ENCODE measurements around the gene SMIM32. TPM values are rescaled to one million over a fixed set of nuclear protein-coding genes. Genes with fewer than 3 reads are reported as not detected.

SMIM32 gene
- total RNA-seq, 6 donors from 2014 or later: not detected

- peaks cover 0 to 4% (median 0%) of the 10 kb centered on the region in 4 donors for H3K9me3 ChIP-seq
- no peaks in the 10 kb centered on the region for H3K36me3 ChIP-seq
- ATAC-seq (ENCODE audit: low FRiP score in 2 of 2) (no peak), DNase-seq (peak in 1 of 2 donors; percentile 42)
- H3K4me3 ChIP-seq: no peak overlapping the region
- WGBS, 2 donors: 84 to 87% methylated on average over 12 to 14 of the region's 14 CpGs
- TF ChIP-seq EP300 (IDR thresholded peaks at IDR 0.05): no peak
- no peak for TF ChIP-seq POLR2AphosphoS5 (IDR thresholded peaks at IDR 0.05)
- TF ChIP-seq POLR2A (IDR thresholded peaks at IDR 0.05): no peak
- no peak for TF ChIP-seq CTCF (IDR thresholded peaks at IDR 0.05)
- H3K27me3 ChIP-seq: no peaks in the 10 kb centered on the region
- H3K4me1 ChIP-seq: no peaks in the 10 kb centered on the region
- H3K27ac ChIP-seq: no peak overlapping the region
These were observed 16.5 kb upstream of the SMIM32 start for GRCh38 chr5:136209346-136209910.

GRCh38 chr5:136208916-136209315 is 16.0 kb upstream of the SMIM32 start:
- WGBS, 2 donors: 59 to 69% methylated on average over 3 of the region's 3 CpGs
- ATAC-seq (ENCODE audit: low FRiP score in 2 of 2) (no peak), DNase-seq (no peak)
- H3K4me3 ChIP-seq: no peak overlapping the region
- TF ChIP-seq CTCF (IDR thresholded peaks at IDR 0.05) (no peak), EP300 (IDR thresholded peaks at IDR 0.05) (no peak), POLR2AphosphoS5 (IDR thresholded peaks at IDR 0.05) (no peak), POLR2A (IDR thresholded peaks at IDR 0.05) (no peak)
- H3K27ac ChIP-seq: no peak overlapping the region
- H3K9me3 ChIP-seq: peaks cover 0 to 4% (median 0%) of the 10 kb centered on the region in 4 donors
- no peaks in the 10 kb centered on the region for H3K4me1 ChIP-seq
- no peaks in the 10 kb centered on the region for H3K27me3 ChIP-seq
- no peaks in the 10 kb centered on the region for H3K36me3 ChIP-seq

- Histone ChIP-seq H3K36me3 (no peaks in the 10 kb centered on the region), H3K27me3 (no peaks in the 10 kb centered on the region), H3K4me1 (no peaks in the 10 kb centered on the region), H3K27ac (no peak overlapping the region), H3K9me3 (peaks cover 0 to 4% (median 0%) of the 10 kb centered on the region in 4 donors), H3K4me3 (no peak overlapping the region)
- ATAC-seq (ENCODE audit: low FRiP score in 2 of 2) (no peak), DNase-seq (no peak)
- no peak for TF ChIP-seq POLR2A (IDR thresholded peaks at IDR 0.05)
- TF ChIP-seq POLR2AphosphoS5 (IDR thresholded peaks at IDR 0.05): no peak
- TF ChIP-seq CTCF (IDR thresholded peaks at IDR 0.05): no peak
- TF ChIP-seq EP300 (IDR thresholded peaks at IDR 0.05): no peak
- WGBS, 2 donors: 88 to 92% methylated on average over 7 of the region's 7 CpGs
These were observed 14.7 kb upstream of the SMIM32 start for GRCh38 chr5:136207631-136208030.

- Histone ChIP-seq H3K4me3 (no peak overlapping the region), H3K4me1 (no peaks in the 10 kb centered on the region), H3K36me3 (no peaks in the 10 kb centered on the region), H3K27ac (no peak overlapping the region), H3K9me3 (peaks cover 0 to 4% (median 0%) of the 10 kb centered on the region in 4 donors), H3K27me3 (no peaks in the 10 kb centered on the region)
- 63 to 66% methylated on average over 5 of the region's 5 CpGs for WGBS, 2 donors
- TF ChIP-seq EP300 (IDR thresholded peaks at IDR 0.05): no peak
- TF ChIP-seq CTCF (IDR thresholded peaks at IDR 0.05): no peak
- TF ChIP-seq POLR2A (IDR thresholded peaks at IDR 0.05): no peak
- TF ChIP-seq POLR2AphosphoS5 (IDR thresholded peaks at IDR 0.05): no peak
- no peak for ATAC-seq (ENCODE audit: low FRiP score in 2 of 2)
- DNase-seq: no peak
These were observed 13.4 kb upstream of the SMIM32 start for GRCh38 chr5:136206361-136206760.

GRCh38 chr5:136205941-136206340 is 13.0 kb upstream of the SMIM32 start:
- no peak for TF ChIP-seq POLR2A (IDR thresholded peaks at IDR 0.05)
- TF ChIP-seq EP300 (IDR thresholded peaks at IDR 0.05): no peak
- TF ChIP-seq CTCF (IDR thresholded peaks at IDR 0.05): no peak
- no peak for TF ChIP-seq POLR2AphosphoS5 (IDR thresholded peaks at IDR 0.05)
- H3K27ac ChIP-seq: no peak overlapping the region
- no peaks in the 10 kb centered on the region for H3K4me1 ChIP-seq
- peaks cover 0 to 4% (median 0%) of the 10 kb centered on the region in 4 donors for H3K9me3 ChIP-seq
- 80 to 95% methylated on average over 3 to 4 of the region's 4 CpGs for WGBS, 2 donors
- no peaks in the 10 kb centered on the region for H3K27me3 ChIP-seq
- ATAC-seq (ENCODE audit: low FRiP score in 2 of 2): no peak
- H3K36me3 ChIP-seq: no peaks in the 10 kb centered on the region
- H3K4me3 ChIP-seq: no peak overlapping the region
- DNase-seq: no peak

Data from upper lobe of left lung (tissue), 6 donors.